NCI-H1092 treated with DMSO at 0.1 percent for 48 hours (cell line): ENCODE data around the gene C12orf57.

Experiments
- DNase-seq: peaks from one replicate; lab custom pipeline; 2025; lab: John Stamatoyannopoulos, UW

Gene C12orf57

DNA sequence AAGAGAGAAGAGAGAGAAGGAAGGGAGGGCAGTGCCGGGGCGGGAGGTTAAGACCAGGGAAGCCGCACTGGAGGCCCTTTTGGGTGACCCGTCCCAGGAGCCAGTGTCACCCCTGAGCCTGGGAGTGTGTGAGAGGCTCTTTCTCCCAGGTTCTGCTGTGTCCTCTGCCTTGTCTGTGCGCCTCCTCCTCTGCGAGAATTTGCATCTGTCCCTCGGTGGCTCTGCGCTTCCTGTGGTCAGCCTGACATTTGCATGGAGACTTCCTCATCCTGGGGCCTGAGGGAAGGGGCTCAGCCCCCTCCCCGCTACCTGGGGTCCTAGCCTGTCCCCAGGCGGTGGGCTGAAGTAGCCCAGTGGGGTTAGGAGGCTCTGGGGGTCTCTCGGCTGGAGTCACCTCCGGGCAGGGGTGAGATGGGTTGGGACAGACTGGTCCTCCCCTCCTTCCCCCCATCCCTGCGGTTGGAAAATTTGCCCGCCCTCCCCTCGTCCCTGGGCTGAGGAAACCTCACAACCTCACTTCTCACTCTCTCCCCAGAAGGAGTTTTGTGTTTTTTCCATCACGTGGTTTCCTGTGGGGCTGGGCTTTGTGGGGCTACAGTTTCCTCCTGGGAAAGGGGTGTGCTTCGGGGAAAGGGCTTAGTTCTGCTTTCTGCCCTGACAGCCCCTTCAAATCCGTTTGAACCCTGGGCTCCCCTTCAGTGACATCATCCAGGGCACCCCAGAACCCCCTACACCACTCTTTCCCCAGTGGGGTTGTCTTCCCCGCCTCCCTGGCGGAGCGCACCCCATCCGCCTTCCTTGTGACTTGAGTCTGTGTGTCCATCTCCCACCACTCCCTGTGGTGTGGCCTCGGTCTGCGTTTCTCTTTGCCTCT is 9.9 kb downstream of the C12orf57 start:
- no peak for DNase-seq

GRCh38 chr12:6954316-6955107 is 10.7 kb downstream of the C12orf57 start:
- DNase-seq: no peak

DNA sequence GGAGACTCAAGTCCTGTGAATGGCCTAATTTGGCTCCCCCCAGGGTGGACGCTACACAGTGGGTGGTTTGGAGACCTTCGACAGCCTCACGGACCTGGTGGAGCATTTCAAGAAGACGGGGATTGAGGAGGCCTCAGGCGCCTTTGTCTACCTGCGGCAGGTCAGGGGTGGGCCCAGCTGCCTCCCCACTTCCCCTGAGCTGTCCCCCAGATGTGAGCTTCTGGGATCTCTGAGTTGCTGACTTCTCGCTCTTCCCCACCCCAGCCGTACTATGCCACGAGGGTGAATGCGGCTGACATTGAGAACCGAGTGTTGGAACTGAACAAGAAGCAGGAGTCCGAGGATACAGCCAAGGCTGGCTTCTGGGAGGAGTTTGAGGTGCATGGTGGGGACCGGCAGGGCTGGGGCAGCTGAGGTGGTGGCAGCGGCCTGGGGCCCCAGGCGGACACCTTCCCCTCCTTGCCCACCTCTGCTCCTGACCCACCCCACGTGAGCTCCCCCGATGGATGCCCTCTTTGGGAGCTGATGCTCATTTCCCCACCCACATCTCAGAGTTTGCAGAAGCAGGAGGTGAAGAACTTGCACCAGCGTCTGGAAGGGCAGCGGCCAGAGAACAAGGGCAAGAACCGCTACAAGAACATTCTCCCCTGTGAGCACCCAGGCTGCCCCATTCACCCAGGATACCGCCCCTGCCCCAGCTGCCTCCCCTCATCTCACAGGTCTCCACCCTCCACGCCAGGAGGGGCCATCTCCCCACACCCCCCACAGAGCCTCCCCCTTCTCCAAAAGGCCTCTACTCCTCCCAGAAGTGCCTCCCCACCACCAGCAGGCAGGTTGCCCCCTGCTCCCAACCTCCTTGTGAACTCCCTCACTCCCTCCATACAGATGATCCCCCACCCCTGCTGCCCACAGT is 11.5 kb downstream of the C12orf57 start:
- DNase-seq: no peak

GRCh38 chr12:6956021-6956727 is 12.4 kb downstream of the C12orf57 start:
- no peak for DNase-seq

DNA sequence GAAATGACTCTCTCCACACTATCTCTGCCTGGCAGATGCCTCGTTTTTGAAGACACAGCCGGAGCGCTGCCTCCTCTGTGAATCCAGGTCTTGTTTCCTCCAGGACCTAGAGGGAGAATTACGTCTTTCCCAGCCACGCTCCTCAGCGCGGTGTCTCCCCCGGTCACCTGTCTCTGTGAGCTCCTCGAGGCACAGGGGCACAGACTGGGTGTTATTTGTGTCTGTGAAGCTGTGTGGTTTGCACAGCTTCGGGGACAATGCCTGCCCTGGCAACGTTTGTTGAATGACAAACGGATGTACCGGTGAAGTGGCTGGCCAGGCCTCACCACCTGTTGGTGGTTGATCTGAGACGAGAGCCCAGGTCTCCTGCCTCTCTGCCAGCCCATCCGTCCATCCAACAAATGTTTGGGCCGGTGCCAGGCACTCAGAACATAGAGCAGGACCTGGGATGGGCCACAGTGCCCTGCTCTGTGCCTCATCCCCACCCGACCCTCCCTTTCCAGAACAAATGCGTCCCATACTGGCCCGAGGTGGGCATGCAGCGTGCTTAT is 13.4 kb downstream of the C12orf57 start:
- no peak for DNase-seq

DNA sequence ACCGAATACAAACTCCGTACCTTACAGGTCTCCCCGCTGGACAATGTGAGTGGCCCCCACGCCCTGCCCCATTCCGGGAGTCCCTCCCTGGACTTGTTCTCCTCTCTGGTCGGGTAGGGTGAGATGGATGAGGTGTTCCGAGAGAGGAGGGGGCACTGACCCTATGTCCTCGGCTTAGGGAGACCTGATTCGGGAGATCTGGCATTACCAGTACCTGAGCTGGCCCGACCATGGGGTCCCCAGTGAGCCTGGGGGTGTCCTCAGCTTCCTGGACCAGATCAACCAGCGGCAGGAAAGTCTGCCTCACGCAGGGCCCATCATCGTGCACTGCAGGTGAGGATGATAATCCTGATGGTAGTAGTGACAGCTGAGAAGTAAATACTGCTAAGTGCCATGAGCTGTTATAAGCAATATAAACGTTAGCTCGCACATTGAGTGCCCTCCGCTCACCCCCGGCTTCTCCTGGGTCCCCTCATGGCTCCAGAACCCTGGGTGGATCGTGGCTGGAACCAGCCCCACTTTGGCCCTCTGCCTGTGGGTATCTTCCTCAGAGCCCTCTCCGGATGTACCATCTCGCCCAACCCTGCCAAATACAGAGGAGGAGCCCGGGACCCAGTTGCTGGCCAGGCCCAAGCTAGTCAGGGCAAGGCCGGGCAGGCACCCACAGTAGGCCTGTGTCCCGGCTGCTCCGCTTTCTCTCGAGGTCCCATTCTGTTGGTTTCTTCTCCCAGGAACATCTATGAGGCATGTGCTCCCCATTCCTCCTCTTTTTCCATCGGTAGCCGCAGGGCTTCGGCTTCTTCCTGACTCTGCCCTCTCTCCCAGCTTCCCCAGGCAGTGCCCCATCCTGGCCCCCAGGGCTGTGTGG is 14.2 kb downstream of the C12orf57 start:
- no peak for DNase-seq

DNA sequence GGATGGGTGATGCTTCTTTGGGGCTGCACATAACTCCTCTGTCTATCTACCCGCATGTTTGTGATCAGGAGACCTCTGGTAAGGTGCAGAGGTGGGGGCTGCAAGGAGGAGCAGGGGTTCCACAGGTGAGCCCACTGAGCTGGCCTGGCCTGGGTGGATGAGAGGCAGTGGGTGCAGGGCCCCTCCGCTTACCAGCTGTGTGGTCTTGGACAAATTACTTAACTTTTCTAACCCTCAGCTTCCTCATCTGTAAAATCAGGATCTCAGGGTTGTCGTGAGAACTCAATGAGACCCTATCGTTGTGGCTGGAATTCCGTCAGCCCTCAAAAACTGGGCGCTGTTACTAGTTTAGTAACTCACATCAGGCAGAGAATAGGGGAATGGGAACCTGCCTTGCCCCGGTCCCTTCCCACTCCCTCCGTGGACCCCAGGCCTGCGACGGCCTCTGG is 14.8 kb downstream of the C12orf57 start:
- DNase-seq: no peak

- DNase-seq: no peak
These were observed 15.4 kb downstream of the C12orf57 start for GRCh38 chr12:6959058-6959804.

- DNase-seq: no peak
These were observed 16.2 kb downstream of the C12orf57 start for GRCh38 chr12:6959805-6960592.

GRCh38 chr12:6960593-6961277 is 16.9 kb downstream of the C12orf57 start:
- DNase-seq: no peak

DNA sequence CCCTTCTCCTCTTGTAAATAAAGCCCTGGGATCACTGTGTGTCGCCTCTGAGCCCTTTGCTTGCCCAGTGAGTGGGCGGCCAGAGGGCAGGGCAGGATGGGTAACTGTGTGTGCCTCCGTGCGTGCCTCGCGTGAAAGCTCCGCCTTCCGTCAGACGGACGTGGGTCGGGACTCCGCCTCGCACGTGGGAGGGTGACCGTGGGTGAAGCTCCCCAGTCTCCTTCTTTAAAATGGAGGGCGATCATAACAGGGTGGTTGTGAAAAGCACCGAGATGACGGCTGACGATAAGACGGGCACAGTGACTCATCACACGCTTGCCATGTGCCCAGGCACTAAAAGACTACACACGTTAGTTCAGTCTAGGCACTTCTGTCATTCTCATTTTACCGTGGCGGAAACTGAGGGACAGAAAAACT is 17.5 kb downstream of the C12orf57 start:
- DNase-seq: no peak

DNA sequence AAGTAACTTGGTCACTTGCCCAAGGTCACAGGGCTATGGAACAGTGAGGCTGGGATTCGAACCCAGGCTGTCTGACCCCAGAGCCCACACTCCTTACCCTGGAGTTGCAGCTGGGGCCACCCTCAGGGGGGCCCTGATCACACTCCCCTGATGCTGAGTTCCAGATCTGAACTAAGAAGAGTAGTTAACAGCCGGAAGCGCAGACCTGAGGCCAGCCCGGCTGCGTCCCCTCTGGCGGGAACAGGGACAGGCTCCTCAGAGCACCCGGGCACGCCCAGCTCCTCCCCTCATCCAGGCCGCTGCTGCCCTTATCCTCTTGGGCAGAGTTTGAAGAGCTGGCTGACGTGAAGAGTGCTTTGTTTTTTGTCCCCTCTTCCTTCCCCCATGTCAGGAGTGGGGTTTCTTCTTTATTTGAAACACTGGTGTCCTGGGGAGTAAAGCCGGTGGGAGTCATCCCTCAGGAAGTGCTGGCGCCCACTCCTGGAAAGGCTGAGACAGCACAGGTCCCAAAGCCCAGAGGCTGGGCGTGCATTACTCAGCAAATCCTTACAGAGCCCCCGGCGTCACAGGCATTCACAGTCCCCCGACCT is 18.0 kb downstream of the C12orf57 start:
- peak; percentile 55 for DNase-seq

DNA sequence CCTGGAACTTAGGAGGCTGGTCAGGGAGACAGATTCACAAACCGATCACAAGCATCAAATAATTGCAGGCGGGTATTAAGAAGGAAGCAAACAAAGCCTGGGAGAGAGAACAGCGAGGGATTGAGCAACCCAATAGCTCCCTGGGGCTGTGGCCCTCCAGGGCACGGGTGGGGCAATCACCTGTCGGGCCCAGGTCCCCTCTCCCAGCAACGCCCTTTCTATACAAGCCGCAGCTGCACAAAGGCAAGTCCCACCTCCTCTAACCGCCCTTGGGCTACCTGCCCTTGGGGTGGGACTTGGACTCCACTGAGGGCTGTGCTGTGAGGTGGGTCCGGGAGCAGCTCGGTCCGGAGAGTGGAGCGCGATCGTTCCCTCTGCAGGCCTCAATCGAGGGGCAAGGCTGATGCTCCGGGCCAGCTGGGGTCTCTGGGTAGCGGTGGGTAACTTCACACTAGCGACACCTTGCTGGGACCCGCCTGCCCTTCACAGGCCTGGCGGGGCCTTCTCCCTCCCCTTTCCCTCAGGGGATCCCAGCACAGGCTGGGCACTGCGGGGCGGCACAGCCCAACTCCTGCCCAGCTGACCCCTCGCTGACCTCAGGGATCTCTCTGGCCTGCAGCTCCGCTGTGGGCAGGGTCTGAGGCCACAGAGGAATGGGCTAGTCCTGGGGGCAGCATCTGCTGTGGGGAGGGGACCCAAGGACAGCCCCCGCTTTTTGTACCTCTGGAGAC is 18.6 kb downstream of the C12orf57 start:
- no peak for DNase-seq

DNA sequence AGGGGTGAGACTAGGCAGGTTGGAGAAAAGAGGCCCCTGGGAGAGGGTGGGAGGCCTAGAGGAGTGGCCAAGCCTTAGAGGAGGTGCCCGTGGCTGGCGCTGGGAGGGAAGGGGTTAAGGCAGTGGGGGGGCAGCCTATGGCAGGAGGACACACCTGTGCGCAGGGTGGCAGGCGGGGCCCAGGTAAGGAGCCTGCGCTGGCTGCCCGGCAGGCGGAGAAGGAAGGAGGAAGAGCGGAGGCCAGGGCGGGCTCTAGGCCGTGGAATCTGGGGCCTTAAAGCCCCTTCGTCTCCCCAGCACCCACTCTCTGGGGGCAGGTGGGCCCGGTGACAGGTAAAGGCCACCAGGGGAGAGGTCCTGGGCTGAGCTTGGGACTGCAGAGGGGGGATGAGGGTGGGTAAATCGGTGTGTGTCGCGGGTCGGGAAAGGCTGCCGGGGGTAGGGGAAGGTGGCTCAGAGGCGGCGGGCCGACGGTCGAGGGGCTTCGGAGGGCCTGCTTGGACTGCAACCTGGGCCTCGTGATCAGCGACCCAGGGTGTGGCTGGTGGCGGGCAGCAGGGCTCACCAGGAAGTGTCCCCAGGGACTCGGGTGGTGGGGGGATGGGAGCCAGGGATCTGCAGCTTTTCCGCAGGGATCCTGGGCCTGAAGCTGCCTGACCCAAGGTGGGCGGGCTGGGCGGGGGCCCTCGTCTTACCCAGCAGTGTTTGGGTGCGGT is 19.4 kb downstream of the C12orf57 start:
- DNase-seq: peak; percentile 16

DNA sequence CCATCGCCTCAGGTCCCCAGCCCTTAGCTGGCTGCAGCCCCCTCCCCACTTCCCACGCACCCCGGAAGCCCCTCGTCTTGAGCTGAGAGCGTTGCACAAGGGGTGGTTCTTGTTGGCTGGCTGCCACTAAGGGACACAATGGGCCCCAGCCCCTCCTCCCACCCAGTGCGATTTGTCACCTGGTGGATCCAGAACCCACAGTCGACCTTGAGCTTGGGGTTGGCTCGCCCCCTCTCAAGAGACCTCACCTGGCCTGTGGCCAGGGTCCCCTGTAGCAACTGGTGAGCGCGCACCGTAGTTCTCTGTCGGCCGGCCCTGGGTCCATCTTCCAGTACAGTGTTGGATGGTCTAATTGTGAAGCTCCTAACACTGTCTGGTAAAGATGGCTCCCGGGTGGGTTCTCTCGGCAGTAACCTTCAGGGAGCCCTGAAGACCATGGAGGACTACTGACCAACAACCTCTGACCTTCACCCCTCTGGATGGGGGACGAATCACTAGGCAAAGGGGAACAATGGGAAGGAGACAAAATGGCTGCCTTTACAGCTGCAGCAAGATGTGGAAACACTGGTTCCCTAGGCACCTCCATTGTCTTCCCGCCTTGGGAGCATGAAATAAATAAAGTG is 20.1 kb downstream of the C12orf57 start:
- no peak for DNase-seq

GRCh38 chr12:6964605-6965025 is 20.8 kb downstream of the C12orf57 start:
- no peak for DNase-seq
